Measurements from ENCODE around the gene SPATS2L.

GRCh38 chr2:200394045-200394444, 87.6 kb downstream of the SPATS2L start:
- TF ChIP-seq CTCF (IDR thresholded peaks at IDR 0.05) (no peak), POLR2A (IDR thresholded peaks at IDR 0.05) (no peak)
